T-helper 2 cell (primary cell): ENCODE results near the gene ELMO1.

ENCODE experiments used
- DNase-seq, 5 experiments: peaks; one replicate each; pipeline versions ENCODE4 v3.0.0 to v3.0.0-alpha.2; 2012 to 2022
- total RNA-seq, 2 donors: gene quantifications; one replicate each; lab custom pipeline; 2026; lab: John Stamatoyannopoulos, UW

Gene ELMO1
- 103 to 108 reads per million in 2 donors for total RNA-seq

GRCh38 chr7:37448636-37449361 is at the start of gene ELMO1:
ELMO1 (minus strand) TSS chr7:37448864; CDS start chr7:37342690, 106,174 bp downstream.
- DNase-seq: peak; percentile 43 to 93 (median 66)

GRCh38 chr7:37497576-37497975 is 48.9 kb upstream of the ELMO1 start:
- no peak for DNase-seq

GRCh38 chr7:37495574-37496184 is 47.0 kb upstream of the ELMO1 start:
- DNase-seq: peak in 2 of 5 experiments; percentile 6 to 27

- no peak for DNase-seq
Measured at GRCh38 chr7:37494926-37495325, 46.3 kb upstream of the ELMO1 start.

GRCh38 chr7:37493810-37494209 is 45.1 kb upstream of the ELMO1 start:
- no peak for DNase-seq

GRCh38 chr7:37493123-37493522 is 44.5 kb upstream of the ELMO1 start:
- no peak for DNase-seq

GRCh38 chr7:37491919-37492694 is 43.4 kb upstream of the ELMO1 start:
- DNase-seq: no peak

- no peak for DNase-seq
Measured at GRCh38 chr7:37489703-37490102, 41.0 kb upstream of the ELMO1 start.

- no peak for DNase-seq
Measured at GRCh38 chr7:37488163-37488764, 39.6 kb upstream of the ELMO1 start.

- no peak for DNase-seq
Measured at GRCh38 chr7:37484426-37485073, 35.9 kb upstream of the ELMO1 start.

- DNase-seq: no peak
Measured at GRCh38 chr7:37483627-37484026, 35.0 kb upstream of the ELMO1 start.

GRCh38 chr7:37482953-37483352 is 34.3 kb upstream of the ELMO1 start:
- no peak for DNase-seq

- DNase-seq: no peak
Measured at GRCh38 chr7:37482505-37482904, 33.8 kb upstream of the ELMO1 start.

GRCh38 chr7:37481722-37482288 is 33.1 kb upstream of the ELMO1 start:
- no peak for DNase-seq

GRCh38 chr7:37481154-37481553 is 32.5 kb upstream of the ELMO1 start:
- DNase-seq: no peak

GRCh38 chr7:37480041-37481031 is 31.7 kb upstream of the ELMO1 start:
- no peak for DNase-seq

GRCh38 chr7:37476881-37477450 is 28.3 kb upstream of the ELMO1 start:
- no peak for DNase-seq

GRCh38 chr7:37476428-37476827 is 27.8 kb upstream of the ELMO1 start:
- no peak for DNase-seq

- DNase-seq: no peak
Measured at GRCh38 chr7:37475646-37476045, 27.0 kb upstream of the ELMO1 start.

GRCh38 chr7:37471619-37472018 is 23.0 kb upstream of the ELMO1 start:
- DNase-seq: no peak

- DNase-seq: peak in 1 of 5 experiments; percentile 40
Measured at GRCh38 chr7:37467002-37467401, 18.3 kb upstream of the ELMO1 start.
